Endothelial cell of umbilical vein (primary cell): ENCODE data around the gene HDAC4.

Source experiments
- CTCF ChIP-seq, 2 donors: IDR thresholded peaks; 1 replicate in 1 of 2; 2 replicates in 1 of 2; pipeline ENCODE4 v1.5.1; 2011; ENCODE audit warnings: low read length in 2 of 2, mild to moderate bottlenecking in 2 of 2, moderate library complexity in 2 of 2, control low read depth in 1 of 2, inconsistent platforms in 1 of 2, low read depth in 1 of 2; ENCODE audit not compliant: insufficient read depth in 1 of 2; ENCODE audit errors: extremely low read depth in 1 of 2
- EZH2 ChIP-seq: IDR thresholded peaks from 2 replicates; pipeline ENCODE4 v1.6.1; 2012; ENCODE audit warnings: borderline replicate concordance, low read depth, mild to moderate bottlenecking, moderate library complexity, low read length, inconsistent platforms; ENCODE audit not compliant: severe bottlenecking
- FOS ChIP-seq: IDR thresholded peaks from 2 replicates; pipeline ENCODE4 v1.6.1; 2011; ENCODE audit warnings: mild to moderate bottlenecking, low read length, moderate library complexity, borderline replicate concordance; ENCODE audit not compliant: insufficient read depth
- GATA2 ChIP-seq: IDR thresholded peaks from 2 replicates; pipeline ENCODE4 v1.7.0; 2011; ENCODE audit warnings: low read depth, mild to moderate bottlenecking, moderate library complexity, mixed read lengths, low read length; ENCODE audit not compliant: insufficient read length, insufficient read depth
- JUN ChIP-seq: IDR thresholded peaks from 2 replicates; pipeline ENCODE4 v1.6.1; 2011; ENCODE audit warnings: borderline replicate concordance, low read depth; ENCODE audit not compliant: insufficient read length, insufficient read depth
- MAX ChIP-seq: IDR thresholded peaks from 2 replicates; pipeline ENCODE4 v1.6.1; 2011; ENCODE audit not compliant: insufficient read depth, insufficient read length
- MYC ChIP-seq: IDR thresholded peaks from one replicate; pipeline ENCODE4 v1.6.1; 2011; ENCODE audit warnings: mild to moderate bottlenecking, low read depth, low read length
- POLR2A ChIP-seq: IDR thresholded peaks from 2 replicates; pipeline ENCODE4 v1.6.1; 2012; ENCODE audit warnings: low read depth, mild to moderate bottlenecking, control low read depth, low read length
- POLR2AphosphoS5 ChIP-seq: IDR thresholded peaks from 2 replicates; pipeline ENCODE4 v1.6.1; 2012; ENCODE audit warnings: low read depth, mild to moderate bottlenecking, control low read depth, low read length, moderate library complexity; ENCODE audit not compliant: insufficient read depth

GRCh38 chr2:239181074-239181902, 219.5 kb downstream of the HDAC4 start:
- TF ChIP-seq CTCF (IDR thresholded peaks at IDR 0.05; ENCODE audit: extremely low read depth in 1 of 2, insufficient read depth in 1 of 2, low read depth in 1 of 2, low read length in 2 of 2): no peak
- no peak for TF ChIP-seq EZH2
- TF ChIP-seq POLR2A: no peak
- TF ChIP-seq MAX: no peak
- TF ChIP-seq POLR2AphosphoS5: no peak
- no peak for TF ChIP-seq MYC
- TF ChIP-seq JUN: no peak
- no peak for TF ChIP-seq GATA2
- no peak for TF ChIP-seq FOS
